Stimulated activated CD8-positive, alpha-beta memory T cell treated with anti-CD3 and anti-CD28 coated beads, Interleukin-4, amount 100 ng/mL, for 48 hours (primary cell): ENCODE results near the gene ASCC1.
"Not testable (repeated sequence)": the region's sequence is repeated elsewhere in the genome, so short reads cannot be mapped to it uniquely, and the experiment has no call there.

Experiments
- DNase-seq: peaks from one replicate; pipeline ENCODE4 v3.0.0-alpha.2; 2020

The ASCC1 gene

GRCh38 chr10:72248468-72249151 lies 32.5 kb upstream of the ASCC1 start:
- DNase-seq, result peak; percentile 79

GRCh38 chr10:72245949-72246525 lies 30.0 kb upstream of the ASCC1 start:
- DNase-seq, result peak; percentile 53

GRCh38 chr10:72244573-72245038 lies 28.5 kb upstream of the ASCC1 start:
- no peak for DNase-seq

GRCh38 chr10:72243822-72244437 lies 27.9 kb upstream of the ASCC1 start:
- DNase-seq, result no peak

GRCh38 chr10:72242675-72243074 lies 26.6 kb upstream of the ASCC1 start:
- DNase-seq, result no peak

- no peak for DNase-seq
Measured at GRCh38 chr10:72241691-72242252, 25.7 kb upstream of the ASCC1 start.

- no peak for DNase-seq
Measured at GRCh38 chr10:72240371-72240770, 24.3 kb upstream of the ASCC1 start.

GRCh38 chr10:72239409-72239808 lies 23.3 kb upstream of the ASCC1 start:
- no peak for DNase-seq

- DNase-seq, result no peak
Measured at GRCh38 chr10:72238392-72239175, 22.5 kb upstream of the ASCC1 start.

- DNase-seq, result no peak
Measured at GRCh38 chr10:72235544-72236279, 19.6 kb upstream of the ASCC1 start.

- no peak for DNase-seq
Measured at GRCh38 chr10:72234560-72235095, 18.6 kb upstream of the ASCC1 start.

GRCh38 chr10:72233621-72234020 lies 17.5 kb upstream of the ASCC1 start:
- no peak for DNase-seq

- DNase-seq, result no peak
Measured at GRCh38 chr10:72229261-72230251, 13.5 kb upstream of the ASCC1 start.

GRCh38 chr10:72228318-72228751 lies 12.3 kb upstream of the ASCC1 start:
- no peak for DNase-seq

- no peak for DNase-seq
Measured at GRCh38 chr10:72227826-72228225, 11.8 kb upstream of the ASCC1 start.

GRCh38 chr10:72226418-72227027 lies 10.4 kb upstream of the ASCC1 start:
- DNase-seq, result no peak

GRCh38 chr10:72224191-72224590 lies 8.1 kb upstream of the ASCC1 start:
- not testable (repeated sequence) for DNase-seq

- DNase-seq, result no peak
Measured at GRCh38 chr10:72223743-72224101, 7.6 kb upstream of the ASCC1 start.

- no peak for DNase-seq
Measured at GRCh38 chr10:72221278-72221677, 5.2 kb upstream of the ASCC1 start.

- no peak for DNase-seq
Measured at GRCh38 chr10:72220637-72221036, 4.6 kb upstream of the ASCC1 start.
